SK-N-SH treated with all-trans-retinoic acid at 6 μM for 48 hours (cell line): Measurements from ENCODE around the gene HCFC1.
A peak's percentile ranks its signal among the peaks of the same experiment; 100 is the strongest.

ENCODE experiments used
- ATAC-seq: fragments of 200-7000 bp; cut with Tn5 transposase; 3 replicates; pipeline ENCODE4 v1.9.1; 2020; ENCODE audit warnings: mild to moderate bottlenecking, moderate library complexity
- ARNTL ChIP-seq: fragments of 450-650 bp; formaldehyde crosslinking; IDR thresholded peaks from 2 replicates; pipeline ENCODE4 v1.5.0; 2020; ENCODE audit warnings: low read depth, mild to moderate bottlenecking, moderate library complexity, borderline replicate concordance
- BACH2 ChIP-seq: fragments of 250-450 bp; sonication (Bioruptor Pico); IDR thresholded peaks from 2 replicates; pipeline ENCODE4 v1.9.0; 2021; ENCODE audit warnings: mild to moderate bottlenecking, borderline replicate concordance
- CREB5 ChIP-seq: fragments of 250-450 bp; sonication (Bioruptor Pico); IDR thresholded peaks from 2 replicates; pipeline ENCODE4 v1.5.1; 2020; ENCODE audit warnings: low read depth, mild to moderate bottlenecking, moderate library complexity
- CSDC2 ChIP-seq: fragments of 250-450 bp; sonication (Bioruptor Pico); IDR thresholded peaks from 2 replicates; pipeline ENCODE4 v1.5.0; 2020; ENCODE audit warnings: mild to moderate bottlenecking, moderate library complexity
- CSRNP3 ChIP-seq: fragments of 250-450 bp; sonication (Bioruptor Pico); IDR thresholded peaks from 2 replicates; pipeline ENCODE4 v1.5.1; 2021; ENCODE audit warnings: mild to moderate bottlenecking, moderate library complexity
- ESRRG ChIP-seq: fragments of 250-450 bp; sonication (Bioruptor Pico); IDR thresholded peaks from 2 replicates; pipeline ENCODE4 v1.6.1; 2021; ENCODE audit warnings: mild to moderate bottlenecking
- GLIS3 ChIP-seq: fragments of 250-450 bp; sonication (Bioruptor Pico); IDR thresholded peaks from 2 replicates; pipeline ENCODE4 v1.5.0; 2020; ENCODE audit warnings: mild to moderate bottlenecking, moderate library complexity
- ISL1 ChIP-seq: fragments of 250-450 bp; sonication (Bioruptor Pico); IDR thresholded peaks from 2 replicates; pipeline ENCODE4 v2.1.2; 2022; ENCODE audit warnings: mild to moderate bottlenecking, moderate library complexity
- OSR1 ChIP-seq: fragments of 250-450 bp; sonication (Bioruptor Pico); IDR thresholded peaks from 2 replicates; pipeline ENCODE4 v1.8.0; 2022; ENCODE audit warnings: moderate library complexity, mild to moderate bottlenecking, inconsistent platforms
- PATZ1 ChIP-seq: fragments of 250-450 bp; sonication (Bioruptor Pico); IDR thresholded peaks from 2 replicates; pipeline ENCODE4 v1.8.0; 2020; ENCODE audit warnings: mild to moderate bottlenecking, moderate library complexity, borderline replicate concordance
- PPARA ChIP-seq: fragments of 250-450 bp; sonication (Bioruptor Pico); IDR thresholded peaks from 2 replicates; pipeline ENCODE4 v1.5.0; 2020; ENCODE audit warnings: mild to moderate bottlenecking, borderline replicate concordance
- RARB ChIP-seq: fragments of 250-450 bp; sonication (Bioruptor Pico); IDR thresholded peaks from 2 replicates; pipeline ENCODE4 v1.8.0; 2021; ENCODE audit warnings: mild to moderate bottlenecking, moderate library complexity
- TCF4 ChIP-seq: fragments of 250-450 bp; sonication (Bioruptor Pico); IDR thresholded peaks from 2 replicates; pipeline ENCODE4 v1.8.0; 2021; ENCODE audit warnings: mild to moderate bottlenecking, moderate library complexity, borderline replicate concordance
- TOX ChIP-seq: fragments of 250-450 bp; sonication (Bioruptor Pico); IDR thresholded peaks from 2 replicates; pipeline ENCODE4 v1.8.0; 2021; ENCODE audit warnings: mild to moderate bottlenecking, moderate library complexity, borderline replicate concordance
- TSHZ2 ChIP-seq: fragments of 250-450 bp; sonication (Bioruptor Pico); IDR thresholded peaks from 2 replicates; pipeline ENCODE4 v1.5.0; 2020; ENCODE audit warnings: mild to moderate bottlenecking, moderate library complexity
- ZC3H10 ChIP-seq: fragments of 250-450 bp; sonication (Bioruptor Pico); IDR thresholded peaks from 2 replicates; pipeline ENCODE4 v1.5.1; 2021; ENCODE audit warnings: mild to moderate bottlenecking, moderate library complexity
- ZFP3 ChIP-seq: fragments of 250-450 bp; sonication (Bioruptor Pico); IDR thresholded peaks from 2 replicates; pipeline ENCODE4 v1.5.0; 2020; ENCODE audit warnings: mild to moderate bottlenecking, moderate library complexity
- ZFP30 ChIP-seq: fragments of 450-650 bp; formaldehyde crosslinking; IDR thresholded peaks from 2 replicates; pipeline ENCODE4 v1.5.0; 2022; ENCODE audit warnings: mild to moderate bottlenecking, moderate library complexity
- ZNF565 ChIP-seq: fragments of 450-650 bp; formaldehyde crosslinking; conservative IDR thresholded peaks from 2 replicates; pipeline ENCODE4 v1.5.0; 2020; ENCODE audit warnings: low read depth, mild to moderate bottlenecking, moderate library complexity
- ZNF70 ChIP-seq: fragments of 450-650 bp; formaldehyde crosslinking; IDR thresholded peaks from 2 replicates; pipeline ENCODE4 v1.5.0; 2020; ENCODE audit warnings: mild to moderate bottlenecking, moderate library complexity
- ZNF8 ChIP-seq: fragments of 450-650 bp; formaldehyde crosslinking; IDR thresholded peaks from 2 replicates; pipeline ENCODE4 v1.5.0; 2020; ENCODE audit warnings: mild to moderate bottlenecking, moderate library complexity

HCFC1 gene

GRCh38 chrX:153933748-153934147 is 37.9 kb downstream of the HCFC1 start:
- peak; percentile 10; the same call in 2 of the 3 replicates for ATAC-seq
- TF ChIP-seq ZNF8 (CRISPR knock-in tag) (no peak), CREB5 (CRISPR knock-in tag) (no peak), TOX (CRISPR knock-in tag) (no peak)

GRCh38 chrX:153932220-153932915 is 39.2 kb downstream of the HCFC1 start:
- ATAC-seq: no peak
- TF ChIP-seq CSRNP3 (CRISPR knock-in tag) (no peak), BACH2 (CRISPR knock-in tag) (no peak), GLIS3 (CRISPR knock-in tag) (no peak), ESRRG (no peak), TSHZ2 (CRISPR knock-in tag) (no peak), ZNF565 (CRISPR knock-in tag) (no peak), ZNF70 (CRISPR knock-in tag) (no peak), PPARA (CRISPR knock-in tag) (no peak), ARNTL (CRISPR knock-in tag) (no peak), TOX (CRISPR knock-in tag) (no peak), ZNF8 (CRISPR knock-in tag) (no peak)
- TF ChIP-seq, all 23 proteins: peak for 0

GRCh38 chrX:153931748-153932147 is 39.9 kb downstream of the HCFC1 start:
- TF ChIP-seq ISL1 (CRISPR knock-in tag) (no peak), ZFP30 (CRISPR knock-in tag) (no peak), ESRRG (no peak), ZNF565 (CRISPR knock-in tag) (no peak), TCF4 (CRISPR knock-in tag) (no peak)
- TF ChIP-seq, all 23 proteins: peak for 0
- no peak for ATAC-seq

GRCh38 chrX:153931151-153931550 is 40.5 kb downstream of the HCFC1 start:
- no peak for ATAC-seq
- TF ChIP-seq CSDC2 (CRISPR knock-in tag): no peak

GRCh38 chrX:153930011-153930910 is 41.4 kb downstream of the HCFC1 start:
- no peak for ATAC-seq
- TF ChIP-seq PPARA (CRISPR knock-in tag) (no peak), ARNTL (CRISPR knock-in tag) (no peak), OSR1 (CRISPR knock-in tag) (no peak), TCF4 (CRISPR knock-in tag) (no peak), PATZ1 (CRISPR knock-in tag) (no peak), TOX (CRISPR knock-in tag) (no peak), RARB (CRISPR knock-in tag) (no peak), CSRNP3 (CRISPR knock-in tag) (no peak), ZFP3 (CRISPR knock-in tag) (no peak), ZC3H10 (CRISPR knock-in tag) (no peak), CREB5 (CRISPR knock-in tag) (no peak), ZFP30 (CRISPR knock-in tag) (no peak), CSDC2 (CRISPR knock-in tag) (no peak)
